HG03108 (cell line): ENCODE data around the gene ABL1.
"Not testable (repeated sequence)": the region's sequence is repeated elsewhere in the genome, so short reads cannot be mapped to it uniquely, and the experiment has no call there.

Experiments used
- ATAC-seq: cut with Tn5 transposase; IDR thresholded peaks from one replicate; pipeline ENCODE4 v1.9.1; 2021; ENCODE audit warnings: moderate library complexity; ENCODE audit not compliant: unreplicated experiment

ABL1 gene

DNA sequence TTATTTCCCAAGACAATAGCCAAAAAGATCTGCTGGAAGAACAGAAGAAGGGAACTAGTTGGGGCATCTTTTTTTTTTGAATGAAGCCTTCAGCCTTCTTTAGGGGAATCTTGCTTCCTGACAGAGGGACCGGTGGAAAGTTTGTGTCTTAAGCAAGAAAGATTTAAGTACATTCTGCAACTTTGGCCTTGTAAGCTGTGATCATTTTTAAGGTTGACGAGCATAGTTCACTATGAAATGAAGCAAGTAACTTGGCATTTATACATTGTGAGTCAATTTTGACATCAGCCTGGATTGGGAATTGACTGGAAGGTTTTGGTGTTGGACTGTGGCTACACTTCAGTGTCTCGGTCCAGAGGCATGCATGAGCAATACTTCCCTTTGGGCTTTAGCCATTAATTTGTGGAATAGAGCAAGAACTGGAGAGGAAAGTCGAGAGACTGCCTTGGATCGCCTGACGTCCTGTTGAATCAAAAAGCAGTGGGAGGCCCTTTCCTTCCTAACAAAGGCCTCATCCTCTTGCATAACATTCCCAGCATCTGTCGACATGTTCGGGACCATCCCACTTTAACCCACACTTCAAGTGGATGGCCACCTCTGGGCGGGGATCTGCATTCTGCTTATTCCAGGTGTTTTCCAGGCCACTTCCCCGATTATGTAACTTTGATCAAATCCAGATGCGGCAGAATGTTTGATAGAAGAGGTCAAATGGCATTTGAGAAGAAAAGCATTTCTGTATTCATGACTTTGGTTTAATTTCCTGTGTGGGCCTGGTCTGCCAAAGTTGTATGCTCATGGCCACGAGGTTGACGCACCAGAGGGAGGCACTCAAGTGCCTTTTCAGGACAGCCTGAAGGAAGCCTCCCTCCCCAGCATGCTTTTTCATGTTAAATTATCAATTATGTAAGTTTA lies 12.5 kb downstream of the ABL1 start:
- ATAC-seq: no peak

GRCh38 chr9:130848514-130848913 lies 13.5 kb downstream of the ABL1 start:
- ATAC-seq: not testable (repeated sequence)

GRCh38 chr9:130849356-130849755 lies 14.3 kb downstream of the ABL1 start:
- ATAC-seq: no peak

- no peak for ATAC-seq
These were observed 17.7 kb downstream of the ABL1 start for GRCh38 chr9:130852801-130853200.

GRCh38 chr9:130854092-130854491 lies 19.0 kb downstream of the ABL1 start:
- ATAC-seq: no peak

- ATAC-seq: no peak
These were observed 19.8 kb downstream of the ABL1 start for GRCh38 chr9:130854835-130855234.

- ATAC-seq: no peak
These were observed 21.4 kb downstream of the ABL1 start for GRCh38 chr9:130856474-130856873.

- ATAC-seq: no peak
These were observed 23.0 kb downstream of the ABL1 start for GRCh38 chr9:130857864-130858738.

- ATAC-seq: no peak
These were observed 24.0 kb downstream of the ABL1 start for GRCh38 chr9:130858739-130859705.

- ATAC-seq: no peak
These were observed 25.6 kb downstream of the ABL1 start for GRCh38 chr9:130860458-130861316.

GRCh38 chr9:130861372-130862180 lies 26.5 kb downstream of the ABL1 start:
- no peak for ATAC-seq

- ATAC-seq: no peak
These were observed 27.2 kb downstream of the ABL1 start for GRCh38 chr9:130862217-130862616.

- ATAC-seq: no peak
These were observed 27.7 kb downstream of the ABL1 start for GRCh38 chr9:130862747-130863146.

GRCh38 chr9:130864541-130864940 lies 29.5 kb downstream of the ABL1 start:
- no peak for ATAC-seq

- no peak for ATAC-seq
These were observed 30.9 kb downstream of the ABL1 start for GRCh38 chr9:130865921-130866320.

- no peak for ATAC-seq
These were observed 31.5 kb downstream of the ABL1 start for GRCh38 chr9:130866474-130866965.

GRCh38 chr9:130867556-130867955 lies 32.5 kb downstream of the ABL1 start:
- no peak for ATAC-seq

DNA sequence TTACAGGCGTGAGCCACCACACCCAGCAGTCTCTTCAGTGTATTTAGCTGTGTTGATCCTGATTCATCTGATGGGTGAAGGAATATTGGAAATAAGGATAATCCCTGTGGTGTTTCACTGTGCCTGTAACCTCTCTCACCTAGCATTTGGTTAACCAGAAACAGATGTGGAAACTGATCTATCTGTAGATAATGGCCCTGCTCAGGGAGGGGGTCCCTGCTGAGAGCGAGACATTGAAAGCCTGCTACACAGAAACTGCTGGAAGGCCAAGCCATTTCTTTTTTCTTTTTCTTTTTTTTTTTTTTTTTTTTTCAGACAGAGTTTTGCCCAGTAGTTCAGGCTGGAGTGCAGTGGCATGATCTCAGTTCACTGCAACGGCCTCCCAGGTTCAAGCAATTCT lies 33.2 kb downstream of the ABL1 start:
- ATAC-seq: no peak

GRCh38 chr9:130869250-130869649 lies 34.2 kb downstream of the ABL1 start:
- no peak for ATAC-seq
